Measurements from ENCODE around the gene EMC7.

DNA sequence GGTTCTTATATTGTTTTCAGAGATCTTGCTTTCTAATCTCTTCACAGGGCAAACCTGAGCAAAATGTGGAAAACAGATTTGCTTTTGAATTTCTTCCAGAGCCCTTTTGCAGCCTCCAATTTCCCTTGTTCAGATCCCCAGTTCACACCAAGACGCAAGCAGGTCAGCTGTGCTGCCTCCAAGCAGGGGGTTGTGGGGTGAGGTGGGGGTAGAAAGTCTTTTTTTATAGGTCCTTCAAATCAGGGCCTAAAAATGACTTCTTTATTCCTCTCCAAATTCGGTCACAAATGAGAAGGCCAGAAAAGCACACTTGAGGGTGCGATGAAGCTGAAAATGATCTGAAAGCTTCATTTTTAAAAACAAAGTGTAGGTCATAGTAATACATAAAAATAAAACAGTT is 36.4 kb downstream of the EMC7 start:
- TF ChIP-seq, protein P1, sequence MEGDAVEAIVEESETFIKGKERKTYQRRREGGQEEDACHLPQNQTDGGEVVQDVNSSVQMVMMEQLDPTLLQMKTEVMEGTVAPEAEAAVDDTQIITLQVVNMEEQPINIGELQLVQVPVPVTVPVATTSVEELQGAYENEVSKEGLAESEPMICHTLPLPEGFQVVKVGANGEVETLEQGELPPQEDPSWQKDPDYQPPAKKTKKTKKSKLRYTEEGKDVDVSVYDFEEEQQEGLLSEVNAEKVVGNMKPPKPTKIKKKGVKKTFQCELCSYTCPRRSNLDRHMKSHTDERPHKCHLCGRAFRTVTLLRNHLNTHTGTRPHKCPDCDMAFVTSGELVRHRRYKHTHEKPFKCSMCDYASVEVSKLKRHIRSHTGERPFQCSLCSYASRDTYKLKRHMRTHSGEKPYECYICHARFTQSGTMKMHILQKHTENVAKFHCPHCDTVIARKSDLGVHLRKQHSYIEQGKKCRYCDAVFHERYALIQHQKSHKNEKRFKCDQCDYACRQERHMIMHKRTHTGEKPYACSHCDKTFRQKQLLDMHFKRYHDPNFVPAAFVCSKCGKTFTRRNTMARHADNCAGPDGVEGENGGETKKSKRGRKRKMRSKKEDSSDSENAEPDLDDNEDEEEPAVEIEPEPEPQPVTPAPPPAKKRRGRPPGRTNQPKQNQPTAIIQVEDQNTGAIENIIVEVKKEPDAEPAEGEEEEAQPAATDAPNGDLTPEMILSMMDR (IDR thresholded peaks at IDR 0.05 in 2 of 3, conservative IDR thresholded peaks at IDR 0.05 in 1 of 3; ENCODE audit: control insufficient read depth in 2 of 3, extremely low read depth in 1 of 3, insufficient read depth in 1 of 3, low read depth in 3 of 3, low read length in 3 of 3) = no peak
- TF ChIP-seq POLR2A (IDR thresholded peaks at IDR 0.05; ENCODE audit: low read depth, low read length) (no peak), MYC (IDR thresholded peaks at IDR 0.05; ENCODE audit: insufficient read depth, insufficient read length, insufficient replicate concordance, low read length, severe bottlenecking) (no peak), HDGF (IDR thresholded peaks at IDR 0.05) (no peak)
